Stimulated activated CD4-positive, alpha-beta T cell treated with anti-CD3 and anti-CD28 coated beads, Interleukin-4, amount 100 ng/mL, for 24 hours (primary cell): Measurements from ENCODE around the gene LLGL2.
"Not testable (repeated sequence)": the region's sequence is repeated elsewhere in the genome, so short reads cannot be mapped to it uniquely, and the experiment has no call there.

Experiments used
- DNase-seq: peaks from one replicate; pipeline ENCODE4 v3.0.0-alpha.2; 2020

The LLGL2 gene, protein sequence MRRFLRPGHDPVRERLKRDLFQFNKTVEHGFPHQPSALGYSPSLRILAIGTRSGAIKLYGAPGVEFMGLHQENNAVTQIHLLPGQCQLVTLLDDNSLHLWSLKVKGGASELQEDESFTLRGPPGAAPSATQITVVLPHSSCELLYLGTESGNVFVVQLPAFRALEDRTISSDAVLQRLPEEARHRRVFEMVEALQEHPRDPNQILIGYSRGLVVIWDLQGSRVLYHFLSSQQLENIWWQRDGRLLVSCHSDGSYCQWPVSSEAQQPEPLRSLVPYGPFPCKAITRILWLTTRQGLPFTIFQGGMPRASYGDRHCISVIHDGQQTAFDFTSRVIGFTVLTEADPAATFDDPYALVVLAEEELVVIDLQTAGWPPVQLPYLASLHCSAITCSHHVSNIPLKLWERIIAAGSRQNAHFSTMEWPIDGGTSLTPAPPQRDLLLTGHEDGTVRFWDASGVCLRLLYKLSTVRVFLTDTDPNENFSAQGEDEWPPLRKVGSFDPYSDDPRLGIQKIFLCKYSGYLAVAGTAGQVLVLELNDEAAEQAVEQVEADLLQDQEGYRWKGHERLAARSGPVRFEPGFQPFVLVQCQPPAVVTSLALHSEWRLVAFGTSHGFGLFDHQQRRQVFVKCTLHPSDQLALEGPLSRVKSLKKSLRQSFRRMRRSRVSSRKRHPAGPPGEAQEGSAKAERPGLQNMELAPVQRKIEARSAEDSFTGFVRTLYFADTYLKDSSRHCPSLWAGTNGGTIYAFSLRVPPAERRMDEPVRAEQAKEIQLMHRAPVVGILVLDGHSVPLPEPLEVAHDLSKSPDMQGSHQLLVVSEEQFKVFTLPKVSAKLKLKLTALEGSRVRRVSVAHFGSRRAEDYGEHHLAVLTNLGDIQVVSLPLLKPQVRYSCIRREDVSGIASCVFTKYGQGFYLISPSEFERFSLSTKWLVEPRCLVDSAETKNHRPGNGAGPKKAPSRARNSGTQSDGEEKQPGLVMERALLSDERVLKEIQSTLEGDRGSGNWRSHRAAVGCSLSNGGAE

DNA sequence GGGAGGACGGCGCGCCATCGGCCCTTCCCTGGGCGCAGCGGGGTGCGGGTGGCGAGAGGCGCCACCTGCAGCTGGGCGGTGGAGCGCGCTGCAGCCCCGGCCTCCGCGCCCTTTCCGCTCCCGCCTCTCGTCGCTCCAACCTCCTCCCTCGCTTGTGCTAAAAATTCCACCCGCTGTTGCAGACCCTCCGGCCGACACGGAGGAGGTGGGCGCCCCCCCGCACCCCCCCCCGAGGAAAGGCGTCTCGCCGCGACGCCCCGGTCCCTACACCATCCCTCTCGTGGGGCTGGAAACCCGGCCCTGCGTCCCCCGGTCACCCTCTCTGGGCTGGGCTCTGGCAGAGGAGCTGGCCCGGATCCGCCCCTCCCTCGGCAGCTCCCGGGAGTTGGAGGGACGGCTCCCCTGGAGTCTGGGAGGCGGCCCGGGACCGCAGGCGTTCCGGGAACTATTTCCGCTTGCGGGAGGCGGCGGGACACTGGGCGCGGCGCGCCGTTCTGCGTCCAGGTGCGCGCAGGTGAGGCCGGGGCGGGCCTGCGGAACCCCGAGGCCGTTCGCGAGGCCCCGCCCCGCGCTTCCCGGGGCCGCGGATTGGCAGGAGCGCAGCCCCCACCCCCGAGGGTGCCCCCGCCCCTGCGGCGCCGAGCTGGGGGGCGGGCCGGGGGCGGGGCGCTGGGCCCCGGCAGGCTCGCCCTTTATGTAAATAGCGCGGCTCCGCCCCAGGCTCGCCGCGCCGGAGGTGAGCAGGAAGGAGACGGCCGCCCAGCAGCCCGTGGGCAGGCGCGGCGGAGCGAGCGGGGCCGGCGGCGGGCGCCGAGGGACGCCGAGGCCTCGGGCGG, at the start of gene LLGL2:
Gene LLGL2 (plus strand): TSS at position 728 of the 836 bp plus-strand sequence. CDS start 17,730 bp downstream, outside the sequence.
- peak; percentile 74 for DNase-seq

- DNase-seq, result no peak
Observed at GRCh38 chr17:75475851-75476250, 49.6 kb upstream of the LLGL2 start.

DNA sequence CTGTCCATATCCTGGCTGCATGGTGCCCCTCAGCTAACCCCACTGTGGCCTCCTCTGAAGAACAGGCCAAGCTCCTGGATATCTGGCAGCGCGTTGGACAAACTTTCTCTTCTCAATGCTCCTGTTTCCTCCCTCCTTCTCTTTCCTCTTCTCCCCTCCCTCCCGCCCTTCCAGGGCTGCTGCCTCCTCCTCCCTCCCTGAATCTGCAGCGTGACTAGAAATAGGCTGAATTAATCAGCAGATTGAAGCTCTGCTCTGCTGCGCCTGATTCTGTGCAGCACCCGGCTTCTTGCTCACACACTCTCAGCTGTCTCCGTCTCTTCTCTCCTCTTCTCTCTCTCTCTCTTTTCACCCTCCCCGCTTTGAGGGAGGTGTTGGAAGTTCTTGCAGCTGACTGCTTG, 49.2 kb upstream of the LLGL2 start:
- DNase-seq, result no peak

- DNase-seq, result no peak
Observed at GRCh38 chr17:75476752-75477489, 48.6 kb upstream of the LLGL2 start.

- not testable (repeated sequence) for DNase-seq
Observed at GRCh38 chr17:75477490-75477862, 48.0 kb upstream of the LLGL2 start.

GRCh38 chr17:75478508-75478907, 47.0 kb upstream of the LLGL2 start:
- DNase-seq, result no peak

DNA sequence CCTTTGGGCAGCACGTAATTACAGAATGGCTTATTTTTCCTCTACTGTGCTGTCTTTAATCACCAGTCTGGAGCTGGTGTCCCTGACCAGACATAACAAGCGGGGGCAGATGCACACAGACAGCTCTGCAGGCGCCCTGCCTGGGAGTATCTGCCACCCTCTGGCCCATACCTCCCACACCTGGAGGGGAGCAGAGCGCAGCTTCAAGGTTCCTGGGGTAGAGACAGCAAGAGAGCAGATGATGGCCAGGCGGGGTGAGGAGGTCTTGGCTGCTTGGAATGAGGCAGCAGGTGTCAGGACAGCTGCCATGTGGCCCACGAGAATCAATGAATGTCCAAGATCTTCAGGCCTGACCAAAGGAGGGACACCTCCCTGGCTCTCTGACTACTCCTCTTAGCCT, 45.2 kb upstream of the LLGL2 start:
- DNase-seq, result no peak

DNA sequence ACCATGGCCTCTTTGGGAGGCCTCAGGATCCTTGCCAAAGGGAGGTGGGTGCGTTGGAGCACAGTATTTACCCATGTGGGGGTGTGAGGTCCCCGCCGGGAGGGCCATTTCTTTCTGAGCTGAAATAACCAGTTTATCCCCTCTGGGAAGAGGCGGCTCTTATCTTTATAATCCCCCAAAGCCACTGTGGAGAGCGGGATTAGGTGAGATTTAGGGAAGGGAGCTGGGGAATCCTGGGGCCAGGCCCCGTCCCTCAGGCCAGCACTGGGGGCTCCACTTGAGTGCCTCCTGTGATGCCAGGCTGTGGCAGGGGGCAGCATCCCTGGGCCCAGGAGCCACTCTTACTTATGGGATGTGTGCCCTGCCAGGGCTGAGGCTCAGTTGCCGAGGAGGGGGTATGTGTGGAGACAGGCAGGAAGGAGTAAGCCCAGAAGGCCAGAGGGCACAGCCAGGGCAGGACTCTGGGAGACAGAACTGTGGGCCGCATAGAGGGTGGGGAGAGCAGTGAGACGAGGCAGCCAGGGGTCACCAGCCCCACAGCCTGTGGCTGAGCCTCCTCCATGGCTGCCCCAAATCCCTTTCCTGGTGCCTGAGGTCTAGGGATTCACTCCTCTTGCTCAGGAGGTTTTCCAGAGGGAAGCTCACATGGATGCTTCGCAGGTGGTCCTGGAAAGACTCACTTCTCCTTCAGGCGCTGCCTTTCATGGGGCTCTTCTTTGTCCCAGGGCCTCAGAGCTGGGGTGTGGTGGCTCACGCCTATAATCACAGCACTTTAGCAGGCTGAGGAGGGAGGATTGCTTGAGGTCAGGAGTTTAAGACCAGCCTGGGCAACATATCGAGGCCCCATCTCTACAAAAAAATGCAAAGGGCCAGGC, 44.1 kb upstream of the LLGL2 start:
- no peak for DNase-seq

DNA sequence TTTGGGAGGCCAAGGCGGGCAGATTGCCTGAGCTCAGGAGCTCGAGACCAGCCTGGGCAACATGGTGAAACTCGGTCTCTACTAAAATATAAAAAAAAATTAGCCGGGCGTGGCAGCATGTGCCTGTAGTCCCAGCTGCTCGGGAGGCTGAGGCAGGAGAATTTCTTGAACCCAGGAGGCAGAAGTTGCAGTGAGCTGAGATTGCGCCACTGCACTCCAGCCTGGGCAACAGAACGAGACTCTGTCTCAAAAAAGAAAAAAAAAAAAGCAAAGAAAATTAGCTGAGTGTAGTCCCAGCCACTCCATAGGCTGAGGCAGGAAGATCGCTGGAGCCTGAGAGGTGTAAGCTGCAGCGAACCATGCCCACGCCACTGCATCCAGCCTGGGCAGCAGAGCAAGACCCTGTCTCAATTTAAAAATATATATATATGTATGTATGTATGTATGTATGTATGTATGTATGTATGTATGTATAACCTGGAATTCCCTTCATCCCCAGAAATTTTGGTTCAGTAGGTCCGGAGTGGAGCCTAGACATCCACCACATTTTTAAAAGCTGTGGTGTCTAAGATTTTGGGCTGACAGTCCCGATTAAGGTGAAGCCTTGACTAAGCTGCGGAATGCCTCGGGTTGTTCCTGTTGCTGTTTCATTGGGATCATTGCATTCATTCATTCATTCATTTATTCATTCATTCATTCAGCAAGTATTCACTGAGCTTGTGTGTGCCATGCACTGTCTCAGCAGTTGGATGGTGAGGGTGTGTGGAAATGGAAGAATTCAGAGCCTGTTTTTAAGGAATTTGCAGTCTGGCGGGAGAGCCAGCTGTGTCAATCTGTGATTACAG, 43.2 kb upstream of the LLGL2 start:
- DNase-seq, result no peak

DNA sequence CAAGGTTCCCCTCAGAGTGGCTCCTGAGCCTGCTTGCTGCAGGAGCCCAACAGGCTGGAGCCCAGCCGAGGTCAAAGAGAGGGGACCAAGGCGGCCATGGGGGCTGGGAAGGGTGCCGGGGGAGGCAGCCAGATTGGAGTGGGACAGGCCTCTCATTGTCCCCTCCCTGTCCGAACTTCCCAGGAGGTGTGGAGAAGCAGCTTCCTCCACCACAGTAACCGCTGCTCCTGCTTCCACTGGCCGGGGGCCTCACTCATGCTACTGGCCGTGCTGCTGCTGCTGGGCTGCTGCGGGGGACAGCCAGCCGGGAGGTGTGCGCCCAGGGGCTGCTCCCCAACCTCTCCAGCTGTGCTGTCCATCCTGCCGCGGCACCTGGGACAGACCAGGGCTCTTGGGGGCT, 39.8 kb upstream of the LLGL2 start:
- DNase-seq, result no peak

GRCh38 chr17:75486151-75486550, 39.3 kb upstream of the LLGL2 start:
- no peak for DNase-seq

DNA sequence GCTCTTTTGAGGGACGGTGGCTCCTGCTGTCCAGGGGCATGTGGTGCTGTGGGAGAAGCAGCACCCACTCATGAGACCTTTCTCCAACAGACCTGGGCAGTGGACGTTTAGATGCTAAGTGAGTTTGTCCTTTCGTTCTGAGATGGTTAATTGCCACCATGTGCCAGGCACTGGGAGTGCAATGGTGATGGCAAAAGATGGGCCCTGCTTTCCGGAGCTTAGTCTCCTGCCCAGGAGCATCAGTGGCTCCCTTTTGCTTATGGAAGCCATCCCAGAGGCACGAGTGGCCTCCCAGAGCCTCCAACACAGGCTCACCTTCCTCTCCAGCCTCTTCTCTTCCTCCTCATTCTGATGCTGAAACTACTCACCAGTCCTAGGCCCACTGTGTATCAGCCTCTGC, 38.5 kb upstream of the LLGL2 start:
- no peak for DNase-seq

- peak; percentile 33 for DNase-seq
Observed at GRCh38 chr17:75487351-75488070, 38.0 kb upstream of the LLGL2 start.

- DNase-seq, result no peak
Observed at GRCh38 chr17:75488693-75489510, 36.6 kb upstream of the LLGL2 start.

GRCh38 chr17:75489511-75489955, 36.0 kb upstream of the LLGL2 start:
- DNase-seq, result no peak

DNA sequence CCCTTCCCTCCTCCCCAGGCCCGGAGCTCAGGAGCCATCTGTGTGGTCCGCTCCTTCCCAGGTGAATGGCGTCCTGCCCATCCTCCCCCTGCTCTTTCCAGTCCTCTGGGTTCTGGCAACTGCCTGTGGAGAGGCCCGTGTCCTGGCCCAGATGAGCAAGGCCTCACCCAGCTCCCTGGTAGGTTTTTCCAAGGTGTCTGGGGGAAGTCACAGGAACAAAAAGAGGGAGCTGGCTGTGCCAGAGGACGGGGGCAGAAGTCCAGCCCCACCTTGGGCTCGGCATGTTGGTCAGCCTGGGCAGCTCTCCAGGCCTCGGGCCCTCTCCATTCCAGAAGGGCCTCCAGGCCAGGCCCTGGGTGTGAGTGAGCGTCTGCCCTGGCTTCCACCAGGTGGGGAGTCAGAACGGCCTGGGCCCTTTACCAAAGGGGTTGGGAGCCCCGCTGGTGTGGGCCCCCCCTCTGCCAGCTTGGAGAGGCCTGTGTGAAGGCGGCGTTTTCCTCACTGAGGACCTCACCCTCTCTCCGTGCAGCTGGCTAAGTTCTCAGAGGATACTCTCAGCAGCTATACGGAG, 35.2 kb upstream of the LLGL2 start:
- no peak for DNase-seq

GRCh38 chr17:75490953-75491649, 34.4 kb upstream of the LLGL2 start:
- DNase-seq, result no peak
